ENCODE results near the gene GSTM5. TPM values are rescaled to one million over a fixed set of nuclear protein-coding genes. Genes with fewer than 3 reads are reported as not detected.

The GSTM5 gene
- total and polyA plus RNA-seq, 2 of the 13 experiments (the other 11 are each of a cell fraction or from before 2014, with no cell fraction given), result not detected

GRCh38 chr1:109739738-109740614 lies 27.9 kb downstream of the GSTM5 start (continued):
- TF ChIP-seq AFF4 (CRISPR knock-in tag; IDR thresholded peaks at IDR 0.05) (no peak), ZNF691 (CRISPR knock-in tag; IDR thresholded peaks at IDR 0.05; ENCODE audit: borderline replicate concordance, low read depth) (peak; percentile 64), NR1H2 (CRISPR knock-in tag; IDR thresholded peaks at IDR 0.05; ENCODE audit: borderline replicate concordance, low read depth) (no peak), ZFP1 (CRISPR knock-in tag; IDR thresholded peaks at IDR 0.05) (peak; percentile 29; the same call in 1 of the 2 replicates), PATZ1 (CRISPR knock-in tag; IDR thresholded peaks at IDR 0.05) (no peak), BATF2 (CRISPR knock-in tag; IDR thresholded peaks at IDR 0.05) (no peak), ZBTB42 (CRISPR knock-in tag; IDR thresholded peaks at IDR 0.05) (peak; percentile 19; the same call in 1 of the 2 replicates), HNF1A (IDR thresholded peaks at IDR 0.05; ENCODE audit: low read depth) (no peak), HNF1A (CRISPR knock-in tag; IDR thresholded peaks at IDR 0.05; ENCODE audit: borderline replicate concordance) (0 out of 2 replicates have a peak, but pooled peaks have one; percentile 21), HMGXB3 (CRISPR knock-in tag; IDR thresholded peaks at IDR 0.05; ENCODE audit: borderline replicate concordance) (no peak)

Measured in HepG2 (cell line).